ENCODE data around the gene MRPS9. TPM values are rescaled to one million over a fixed set of nuclear protein-coding genes. Genes with fewer than 3 reads are reported as not detected.

Gene MRPS9
- total RNA-seq, 1 donor: 17.7 TPM

- no peak overlapping the region for H3K27ac ChIP-seq (ENCODE audit: low read depth, low read length)
- H3K4me1 ChIP-seq (ENCODE audit: insufficient read depth, low read length): no peaks in the 10 kb centered on the region
- H2AFZ ChIP-seq (ENCODE audit: low read length): no peak overlapping the region
- H3K4me3 ChIP-seq (ENCODE audit: insufficient read depth, low read length): no peak overlapping the region
- H3K9me3 ChIP-seq (ENCODE audit: low read depth, low read length): no peaks in the 10 kb centered on the region
- no peaks in the 10 kb centered on the region for H3K79me2 ChIP-seq (ENCODE audit: insufficient read depth, low read length)
- peaks cover 7% of the 10 kb centered on the region for H3K27me3 ChIP-seq (ENCODE audit: insufficient read depth, low read length)
- no peaks in the 10 kb centered on the region for H3K36me3 ChIP-seq (ENCODE audit: insufficient read depth, low read length)
- no peak for TF ChIP-seq CTCF (IDR thresholded peaks at IDR 0.05; ENCODE audit: extremely low read depth, low read depth, low read length)
- DNase-seq (ENCODE audit: insufficient read length, low spot score, missing footprints): no peak
- no peaks in the 10 kb centered on the region for H4K20me1 ChIP-seq (ENCODE audit: insufficient read depth, low read length)
- no peak overlapping the region for H3K4me2 ChIP-seq (ENCODE audit: insufficient read depth, low read length)
Observed at GRCh38 chr2:105116348-105116747, 78.5 kb downstream of the MRPS9 start.

DNA sequence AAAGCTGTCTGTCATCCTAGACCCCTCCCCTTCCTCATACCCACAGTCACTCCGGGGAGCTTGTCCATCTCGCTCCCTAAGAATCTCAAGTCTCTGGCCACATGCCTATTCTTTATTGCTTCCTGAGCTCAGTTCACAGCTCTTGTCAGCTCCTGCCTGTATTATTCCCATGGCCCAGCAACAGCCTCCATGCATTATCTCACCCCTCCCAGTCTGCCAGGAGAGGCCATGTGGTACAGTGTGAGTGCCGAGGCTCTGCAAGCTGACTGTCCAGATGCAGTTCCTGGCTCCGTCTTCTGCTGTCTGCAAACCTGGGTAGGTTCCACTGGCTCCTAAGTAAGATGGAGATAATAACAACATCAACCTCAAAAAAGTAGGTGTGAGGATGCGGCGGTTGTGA is 79.7 kb downstream of the MRPS9 start:
- no peak for TF ChIP-seq CTCF (IDR thresholded peaks at IDR 0.05; ENCODE audit: extremely low read depth, low read depth, low read length)
- Histone ChIP-seq H3K36me3 (ENCODE audit: insufficient read depth, low read length) (no peaks in the 10 kb centered on the region), H4K20me1 (ENCODE audit: insufficient read depth, low read length) (no peaks in the 10 kb centered on the region), H3K27me3 (ENCODE audit: insufficient read depth, low read length) (peaks cover 7% of the 10 kb centered on the region), H3K4me2 (ENCODE audit: insufficient read depth, low read length) (no peak overlapping the region), H3K4me1 (ENCODE audit: insufficient read depth, low read length) (no peaks in the 10 kb centered on the region), H3K27ac (ENCODE audit: low read depth, low read length) (no peak overlapping the region), H3K4me3 (ENCODE audit: insufficient read depth, low read length) (no peak overlapping the region), H3K79me2 (ENCODE audit: insufficient read depth, low read length) (no peaks in the 10 kb centered on the region), H3K9me3 (ENCODE audit: low read depth, low read length) (no peaks in the 10 kb centered on the region), H2AFZ (ENCODE audit: low read length) (no peak overlapping the region)
- DNase-seq (ENCODE audit: insufficient read length, low spot score, missing footprints): no peak

DNA sequence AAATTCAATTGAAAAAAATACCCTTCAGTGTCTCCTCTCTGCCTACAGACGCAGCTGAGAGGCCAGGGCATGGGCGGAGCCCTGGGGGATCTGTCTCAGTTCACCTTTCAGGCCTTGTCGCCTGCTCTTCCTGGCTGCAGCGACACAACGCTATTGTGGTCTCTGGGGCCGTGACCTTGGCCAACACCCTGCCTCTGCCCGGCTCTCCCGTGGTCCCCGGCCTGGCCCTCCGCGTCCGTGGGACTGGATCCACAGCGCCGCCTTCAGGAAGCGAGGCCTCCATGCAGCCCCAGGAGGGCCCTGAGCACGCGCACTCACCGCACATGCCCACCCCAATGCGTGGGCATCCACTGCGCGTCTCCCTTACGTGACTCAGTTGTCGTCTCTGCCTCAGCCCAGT is 81.1 kb downstream of the MRPS9 start:
- Histone ChIP-seq H3K9me3 (ENCODE audit: low read depth, low read length) (no peaks in the 10 kb centered on the region), H3K27ac (ENCODE audit: low read depth, low read length) (no peak overlapping the region), H3K36me3 (ENCODE audit: insufficient read depth, low read length) (no peaks in the 10 kb centered on the region), H3K27me3 (ENCODE audit: insufficient read depth, low read length) (peaks cover 7% of the 10 kb centered on the region), H3K4me1 (ENCODE audit: insufficient read depth, low read length) (no peaks in the 10 kb centered on the region), H2AFZ (ENCODE audit: low read length) (no peak overlapping the region), H3K79me2 (ENCODE audit: insufficient read depth, low read length) (no peaks in the 10 kb centered on the region), H4K20me1 (ENCODE audit: insufficient read depth, low read length) (no peaks in the 10 kb centered on the region), H3K4me2 (ENCODE audit: insufficient read depth, low read length) (no peak overlapping the region), H3K4me3 (ENCODE audit: insufficient read depth, low read length) (no peak overlapping the region)
- TF ChIP-seq CTCF (IDR thresholded peaks at IDR 0.05; ENCODE audit: extremely low read depth, low read depth, low read length): peak; percentile 22
- no peak for DNase-seq (ENCODE audit: insufficient read length, low spot score, missing footprints)

DNA sequence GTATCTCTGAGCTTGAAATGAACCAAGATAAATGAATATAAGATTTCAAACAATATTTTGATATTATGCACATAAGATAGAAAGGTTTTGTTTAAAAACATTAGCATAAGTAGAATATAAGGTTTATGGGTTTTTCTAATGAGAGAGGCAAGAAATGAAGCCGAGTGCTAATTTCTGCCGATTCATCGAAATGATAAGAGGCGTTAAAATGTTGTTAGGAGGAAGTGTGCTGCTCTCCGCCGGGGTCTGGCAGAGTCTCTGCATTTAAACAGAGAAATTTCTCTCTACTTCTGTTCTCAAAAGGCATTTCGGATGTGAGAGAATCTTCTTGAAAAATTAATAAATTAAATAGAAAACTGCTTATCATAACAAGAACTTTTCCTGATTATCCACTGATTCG is 83.6 kb downstream of the MRPS9 start:
- Histone ChIP-seq H3K4me2 (ENCODE audit: insufficient read depth, low read length) (no peak overlapping the region), H3K36me3 (ENCODE audit: insufficient read depth, low read length) (no peaks in the 10 kb centered on the region), H3K9me3 (ENCODE audit: low read depth, low read length) (no peaks in the 10 kb centered on the region), H3K27me3 (ENCODE audit: insufficient read depth, low read length) (peaks cover 14% of the 10 kb centered on the region), H2AFZ (ENCODE audit: low read length) (no peak overlapping the region), H3K79me2 (ENCODE audit: insufficient read depth, low read length) (no peaks in the 10 kb centered on the region), H3K4me1 (ENCODE audit: insufficient read depth, low read length) (no peaks in the 10 kb centered on the region), H4K20me1 (ENCODE audit: insufficient read depth, low read length) (no peaks in the 10 kb centered on the region), H3K4me3 (ENCODE audit: insufficient read depth, low read length) (no peak overlapping the region), H3K27ac (ENCODE audit: low read depth, low read length) (no peak overlapping the region)
- TF ChIP-seq CTCF (IDR thresholded peaks at IDR 0.05; ENCODE audit: extremely low read depth, low read depth, low read length): no peak
- DNase-seq (ENCODE audit: insufficient read length, low spot score, missing footprints): no peak

Measured in osteoblast (primary cell).